H1 (cell line): ENCODE data around the gene GADD45A.

Experiments used
- CTCF ChIP-seq, 3 experiments: IDR thresholded peaks; 1 replicate in 2 of 3; 2 replicates in 1 of 3; pipeline versions ENCODE4 v1.5.1 to v1.6.1; 2011; ENCODE audit warnings: low read length in 3 of 3, mild to moderate bottlenecking in 3 of 3, inconsistent platforms in 2 of 3, low read depth in 1 of 3, moderate library complexity in 1 of 3; ENCODE audit not compliant: insufficient read depth in 1 of 3; ENCODE audit errors: control extremely low read depth in 1 of 3
- EZH2 ChIP-seq: fragments of 200-600 bp; sonication (generic); IDR thresholded peaks from 2 replicates; pipeline ENCODE4 v1.7.1; 2012; ENCODE audit warnings: low read depth, mild to moderate bottlenecking, moderate library complexity, low read length, inconsistent platforms; ENCODE audit not compliant: severe bottlenecking
- JUND ChIP-seq: IDR thresholded peaks from 2 replicates; pipeline ENCODE4 v1.6.1; 2011; ENCODE audit warnings: mild to moderate bottlenecking, improper control_type of control experiment, low read length
- KDM4A ChIP-seq: IDR thresholded peaks from one replicate; pipeline ENCODE4 v1.7.1; 2012; ENCODE audit warnings: low read depth, mild to moderate bottlenecking, moderate library complexity, low read length, inconsistent platforms; ENCODE audit not compliant: severe bottlenecking

GRCh38 chr1:67713057-67713846, 28.3 kb downstream of the GADD45A start:
- TF ChIP-seq EZH2 (no peak), CTCF (IDR thresholded peaks at IDR 0.05; ENCODE audit: control extremely low read depth in 1 of 3, insufficient read depth in 1 of 3, low read depth in 1 of 3, low read length in 3 of 3) (no peak), JUND (no peak), KDM4A (no peak)
